OCI-LY1 (cell line): ENCODE results near the gene NEURL3.

Experiments used
- H2AFZ ChIP-seq: fragments of 200-600 bp; sonication (generic), shearing (Covaris generic); 2 replicates; pipeline ENCODE4 v1.6.0; 2014; ENCODE audit warnings: antibody characterized with exemption, mild to moderate bottlenecking, low read length
- H3F3A ChIP-seq: fragments of 200-600 bp; sonication (generic), shearing (Covaris generic); 2 replicates; pipeline ENCODE4 v1.6.0; 2014; ENCODE audit warnings: mild to moderate bottlenecking, antibody characterized with exemption, low read length, moderate library complexity; ENCODE audit not compliant: insufficient read depth
- H3K27ac ChIP-seq: fragments of 200-600 bp; sonication (generic); 2 replicates; pipeline ENCODE4 v1.5.1; 2014; ENCODE audit warnings: low read length, mixed run types, mild to moderate bottlenecking, low read depth; ENCODE audit not compliant: poor library complexity, severe bottlenecking
- H3K27me3 ChIP-seq: fragments of 200-600 bp; sonication (generic); 2 replicates; pipeline ENCODE4 v1.6.0; 2014; ENCODE audit warnings: antibody characterized with exemption, mild to moderate bottlenecking, low read length, moderate library complexity; ENCODE audit not compliant: insufficient read depth
- H3K36me3 ChIP-seq: fragments of 200-600 bp; sonication (generic); 2 replicates; pipeline ENCODE4 v1.6.1; 2014; ENCODE audit warnings: mild to moderate bottlenecking, antibody characterized with exemption, low read length, moderate library complexity, mixed read lengths; ENCODE audit not compliant: insufficient read depth
- H3K4me1 ChIP-seq: fragments of 200-600 bp; sonication (generic); 2 replicates; pipeline ENCODE4 v1.5.1; 2014; ENCODE audit warnings: mild to moderate bottlenecking, low read length, moderate library complexity; ENCODE audit not compliant: insufficient read depth, severe bottlenecking
- H3K4me2 ChIP-seq: fragments of 200-600 bp; sonication (generic), shearing (Covaris generic); 2 replicates; pipeline ENCODE4 v1.6.1; 2014; ENCODE audit warnings: low read length
- H3K4me3 ChIP-seq: fragments of 200-600 bp; sonication (generic); 2 replicates; pipeline ENCODE4 v1.5.1; 2014; ENCODE audit warnings: low read length, low read depth, mild to moderate bottlenecking, mixed read lengths; ENCODE audit not compliant: poor library complexity, severe bottlenecking
- H3K79me2 ChIP-seq: fragments of 200-600 bp; shearing (Covaris generic); 2 replicates; pipeline ENCODE4 v1.6.1; 2016; ENCODE audit warnings: mixed run types, low read length, mixed read lengths; ENCODE audit not compliant: insufficient read depth
- H3K9ac ChIP-seq: fragments of 200-600 bp; sonication (generic), shearing (Covaris generic); 2 replicates; pipeline ENCODE4 v1.6.1; 2014; ENCODE audit warnings: mild to moderate bottlenecking, low read length, mixed read lengths
- H3K9me2 ChIP-seq: fragments of 200-600 bp; sonication (generic), shearing (Covaris generic); 2 replicates; pipeline ENCODE4 v1.6.1; 2014; ENCODE audit warnings: low read depth, mild to moderate bottlenecking, low read length, mixed read lengths
- H3K9me3 ChIP-seq: fragments of 200-600 bp; shearing (Covaris generic); 2 replicates; pipeline ENCODE4 v1.6.1; 2014; ENCODE audit warnings: low read length, mixed read lengths
- H4K20me1 ChIP-seq: fragments of 200-600 bp; sonication (generic), shearing (Covaris generic); 2 replicates; pipeline ENCODE4 v1.6.0; 2016; ENCODE audit warnings: mild to moderate bottlenecking, low read length; ENCODE audit not compliant: insufficient read depth
- CTCF ChIP-seq: fragments of 200-600 bp; sonication (generic), shearing (Covaris generic); IDR thresholded peaks from 2 replicates; pipeline ENCODE4 v1.5.1; 2017; ENCODE audit warnings: mild to moderate bottlenecking, antibody characterized with exemption, low read length, moderate library complexity, mixed read lengths
- EZH2 ChIP-seq: fragments of 200-600 bp; sonication (generic), shearing (Covaris generic); IDR thresholded peaks from 2 replicates; pipeline ENCODE4 v1.8.0; 2017; ENCODE audit warnings: borderline replicate concordance, mixed run types, mild to moderate bottlenecking, antibody characterized with exemption, low read length, moderate library complexity, mixed read lengths

Gene NEURL3

GRCh38 chr2:96553176-96553956 lies 48.2 kb upstream of the NEURL3 start:
- no peak overlapping the region for H3K4me2 ChIP-seq
- TF ChIP-seq CTCF (no peak), EZH2 (no peak)
- no peaks in the 10 kb centered on the region for H3F3A ChIP-seq
- H3K36me3 ChIP-seq = no peaks in the 10 kb centered on the region
- H2AFZ ChIP-seq = no peak overlapping the region
- H3K9me2 ChIP-seq = no peaks in the 10 kb centered on the region
- H3K27ac ChIP-seq = no peak overlapping the region
- H4K20me1 ChIP-seq = no peaks in the 10 kb centered on the region
- no peaks in the 10 kb centered on the region for H3K79me2 ChIP-seq
- H3K9me3 ChIP-seq = no peaks in the 10 kb centered on the region
- no peak overlapping the region for H3K4me3 ChIP-seq
- H3K27me3 ChIP-seq = no peaks in the 10 kb centered on the region
- H3K4me1 ChIP-seq = no peaks in the 10 kb centered on the region
- H3K9ac ChIP-seq = no peak overlapping the region

GRCh38 chr2:96552315-96553175 lies 47.4 kb upstream of the NEURL3 start:
- no peaks in the 10 kb centered on the region for H3K27me3 ChIP-seq
- H3K9ac ChIP-seq = no peak overlapping the region
- H4K20me1 ChIP-seq = no peaks in the 10 kb centered on the region
- H3K36me3 ChIP-seq = no peaks in the 10 kb centered on the region
- no peak overlapping the region for H3K4me2 ChIP-seq
- no peaks in the 10 kb centered on the region for H3K9me2 ChIP-seq
- H3K4me1 ChIP-seq = no peaks in the 10 kb centered on the region
- H3K27ac ChIP-seq = no peak overlapping the region
- no peaks in the 10 kb centered on the region for H3F3A ChIP-seq
- TF ChIP-seq CTCF (no peak), EZH2 (no peak)
- no peak overlapping the region for H2AFZ ChIP-seq
- H3K9me3 ChIP-seq = no peaks in the 10 kb centered on the region
- no peaks in the 10 kb centered on the region for H3K79me2 ChIP-seq
- no peak overlapping the region for H3K4me3 ChIP-seq

GRCh38 chr2:96551605-96552314 lies 46.6 kb upstream of the NEURL3 start:
- Histone ChIP-seq H4K20me1 (no peaks in the 10 kb centered on the region), H3K27ac (no peak overlapping the region), H2AFZ (no peak overlapping the region), H3K27me3 (no peaks in the 10 kb centered on the region), H3K36me3 (no peaks in the 10 kb centered on the region), H3K4me3 (no peak overlapping the region), H3K4me2 (no peak overlapping the region), H3K9ac (no peak overlapping the region), H3F3A (no peaks in the 10 kb centered on the region), H3K9me2 (no peaks in the 10 kb centered on the region), H3K4me1 (no peaks in the 10 kb centered on the region), H3K79me2 (no peaks in the 10 kb centered on the region), H3K9me3 (no peaks in the 10 kb centered on the region)
- TF ChIP-seq EZH2 (no peak), CTCF (no peak)
